Prostate gland (tissue), 2 donors: ENCODE measurements around the gene MAGEA9B.
"Not testable (repeated sequence)": the region's sequence is repeated elsewhere in the genome, so short reads cannot be mapped to it uniquely, and the experiment has no call there.

Source experiments
- POLR2A ChIP-seq: fragments of 450-650 bp; IDR thresholded peaks from one replicate; pipeline ENCODE4 v1.6.1; 2016; ENCODE audit warnings: antibody characterized with exemption, mild to moderate bottlenecking
- TF ChIP-seq, protein P1 (sequence below), 4 experiments: fragments of 200-600 bp in 2 of 4; fragments of 450-650 bp in 2 of 4; sonication (generic) in 2 of 4; IDR thresholded peaks; 1 replicate in 3 of 4; 2 replicates in 1 of 4; pipeline ENCODE4 v1.5.1; 2016 to 2019; ENCODE audit warnings: antibody characterized with exemption in 4 of 4, mild to moderate bottlenecking in 2 of 4, moderate library complexity in 2 of 4

DNA sequence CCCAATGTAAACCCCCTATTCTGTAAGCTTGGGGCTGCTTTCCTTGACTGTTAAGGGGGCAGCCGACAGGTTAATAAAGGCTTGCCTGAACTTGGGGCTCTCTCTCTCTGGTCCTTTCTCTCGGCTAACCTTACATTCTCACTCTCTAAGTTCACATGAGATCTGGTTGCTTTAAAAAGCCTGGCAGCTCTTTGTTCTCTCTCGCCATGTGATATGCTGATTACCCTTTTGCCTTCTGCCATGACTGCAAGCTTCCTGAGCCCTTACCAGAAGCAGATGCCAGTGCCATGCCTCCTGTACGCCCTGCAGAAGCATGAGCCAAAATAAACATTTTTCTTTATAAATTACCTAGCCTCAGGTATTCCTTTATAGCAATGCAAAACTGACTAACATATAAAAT lies 32.0 kb downstream of the MAGEA9B start:
- TF ChIP-seq, protein P1, sequence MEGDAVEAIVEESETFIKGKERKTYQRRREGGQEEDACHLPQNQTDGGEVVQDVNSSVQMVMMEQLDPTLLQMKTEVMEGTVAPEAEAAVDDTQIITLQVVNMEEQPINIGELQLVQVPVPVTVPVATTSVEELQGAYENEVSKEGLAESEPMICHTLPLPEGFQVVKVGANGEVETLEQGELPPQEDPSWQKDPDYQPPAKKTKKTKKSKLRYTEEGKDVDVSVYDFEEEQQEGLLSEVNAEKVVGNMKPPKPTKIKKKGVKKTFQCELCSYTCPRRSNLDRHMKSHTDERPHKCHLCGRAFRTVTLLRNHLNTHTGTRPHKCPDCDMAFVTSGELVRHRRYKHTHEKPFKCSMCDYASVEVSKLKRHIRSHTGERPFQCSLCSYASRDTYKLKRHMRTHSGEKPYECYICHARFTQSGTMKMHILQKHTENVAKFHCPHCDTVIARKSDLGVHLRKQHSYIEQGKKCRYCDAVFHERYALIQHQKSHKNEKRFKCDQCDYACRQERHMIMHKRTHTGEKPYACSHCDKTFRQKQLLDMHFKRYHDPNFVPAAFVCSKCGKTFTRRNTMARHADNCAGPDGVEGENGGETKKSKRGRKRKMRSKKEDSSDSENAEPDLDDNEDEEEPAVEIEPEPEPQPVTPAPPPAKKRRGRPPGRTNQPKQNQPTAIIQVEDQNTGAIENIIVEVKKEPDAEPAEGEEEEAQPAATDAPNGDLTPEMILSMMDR (IDR thresholded peaks at IDR 0.05) = not testable (repeated sequence)
- TF ChIP-seq POLR2A = not testable (repeated sequence)
